Small intestine (tissue), 7 donors: ENCODE measurements around the gene ANKRD33B. TPM values are rescaled to one million over a fixed set of nuclear protein-coding genes. Genes with fewer than 3 reads are reported as not detected.

ENCODE experiments used
- DNase-seq, 2 donors: peaks; one replicate each; pipeline versions ENCODE4 v3.0.0 to v3.0.0-alpha.2; 2013
- FAIRE-seq: peaks from 2 replicates; lab custom pipeline; 2012; peaks lifted over from hg19 to GRCh38; lab: Jason Lieb, UNC
- H3K27ac ChIP-seq, 3 donors: one replicate each; pipeline ENCODE4 v1.5.1; 2013; ENCODE audit warnings: low read length in 2 of 3, mild to moderate bottlenecking in 2 of 3, control low read depth in 1 of 3, inconsistent platforms in 1 of 3, low read depth in 1 of 3, moderate library complexity in 1 of 3
- H3K27me3 ChIP-seq, 3 donors: one replicate each; pipeline ENCODE4 v1.6.1; 2013; ENCODE audit warnings: low read length in 3 of 3, inconsistent platforms in 1 of 3; ENCODE audit not compliant: control insufficient read depth in 3 of 3, insufficient read depth in 3 of 3
- H3K36me3 ChIP-seq, 3 donors: one replicate each; pipeline ENCODE4 v1.6.1; 2013; ENCODE audit warnings: low read length in 3 of 3, inconsistent platforms in 1 of 3, low read depth in 1 of 3, mild to moderate bottlenecking in 1 of 3, moderate library complexity in 1 of 3; ENCODE audit not compliant: control insufficient read depth in 3 of 3, insufficient read depth in 2 of 3
- H3K4me1 ChIP-seq, 3 donors: one replicate each; pipeline ENCODE4 v1.6.1; 2013; ENCODE audit warnings: low read length in 2 of 3, inconsistent platforms in 1 of 3, low read depth in 1 of 3, mild to moderate bottlenecking in 1 of 3, moderate library complexity in 1 of 3; ENCODE audit not compliant: control insufficient read depth in 3 of 3, insufficient read depth in 2 of 3
- H3K4me3 ChIP-seq, 3 donors: one replicate each; pipeline ENCODE4 v1.5.1; 2013; ENCODE audit warnings: low read length in 3 of 3, control low read depth in 1 of 3, inconsistent platforms in 1 of 3, low read depth in 1 of 3, mild to moderate bottlenecking in 1 of 3, moderate library complexity in 1 of 3
- H3K9me3 ChIP-seq, 2 donors: one replicate each; pipeline ENCODE4 v1.6.1; 2013; ENCODE audit warnings: low read depth in 1 of 2, low read length in 1 of 2; ENCODE audit not compliant: control insufficient read depth in 2 of 2, insufficient read depth in 1 of 2
- WGBS, 3 donors: extraction: QIAGEN DNeasy Blood & Tissue Kit; methylation state at CpG; one replicate each; pipeline ENCODE4 v1.1.7; 2013; 5-methylcytosine and 5-hydroxymethylcytosine counted together
- polyA plus RNA-seq, 4 donors: library from polyadenylated mRNA; stranded (reverse) in 3 of 4; unstranded in 1 of 4; fragments of 200-250 nt in 3 of 4; fragments of 120-200 nt in 1 of 4; gene quantifications; one replicate each; pipeline versions ENCODE4 v1.2.1 to v1.2.3, GENCODE V29; 2013
- donor health status: healthy with polysubstance abuse.
- donor health status: control.
- donor health status: control.
- donor health status: Bipolar disorder and iron deficiency.
- donor health status: healthy.

The ANKRD33B gene
- polyA plus RNA-seq, 4 donors: 0.25 to 1.0 (median 0.27) TPM; not detected in 1

GRCh38 chr5:10676224-10676623, 112.4 kb downstream of the ANKRD33B start:
- Histone ChIP-seq H3K27me3 (no peaks in the 10 kb centered on the region), H3K4me1 (no peaks in the 10 kb centered on the region), H3K9me3 (no peaks in the 10 kb centered on the region), H3K4me3 (no peak overlapping the region), H3K36me3 (peaks cover 3 to 30% (median 19%) of the 10 kb centered on the region in 3 donors), H3K27ac (no peak overlapping the region)
- FAIRE-seq (no peak), DNase-seq (no peak)
- 72 to 84% (median 81%) methylated on average over 4 of the region's 4 CpGs for WGBS, 3 donors

- peaks cover 3 to 37% (median 19%) of the 10 kb centered on the region in 3 donors for H3K36me3 ChIP-seq
Measured at GRCh38 chr5:10676946-10677345, 113.1 kb downstream of the ANKRD33B start.

GRCh38 chr5:10677533-10677932, 113.7 kb downstream of the ANKRD33B start:
- H3K27me3 ChIP-seq: no peaks in the 10 kb centered on the region
- no peak for FAIRE-seq
- WGBS, 3 donors: 93 to 98% (median 94%) methylated on average over 7 of the region's 7 CpGs
- H3K4me1 ChIP-seq: no peaks in the 10 kb centered on the region
- peaks cover 5 to 43% (median 19%) of the 10 kb centered on the region in 3 donors for H3K36me3 ChIP-seq
- H3K9me3 ChIP-seq: no peaks in the 10 kb centered on the region
- H3K27ac ChIP-seq: no peak overlapping the region
- no peak for DNase-seq
- H3K4me3 ChIP-seq: no peak overlapping the region

More at GRCh38 chr5:10676946-10677345, 113.1 kb downstream of the ANKRD33B start:
- Histone ChIP-seq H3K4me1 (no peaks in the 10 kb centered on the region), H3K27ac (no peak overlapping the region), H3K9me3 (no peaks in the 10 kb centered on the region), H3K4me3 (no peak overlapping the region), H3K27me3 (no peaks in the 10 kb centered on the region)
- no peak for FAIRE-seq
- 94 to 100% (median 94%) methylated on average over 1 of the region's 1 CpG for WGBS, 3 donors
- no peak for DNase-seq

- H3K4me1 ChIP-seq: no peaks in the 10 kb centered on the region
- FAIRE-seq (no peak), DNase-seq (no peak)
- H3K4me3 ChIP-seq: no peak overlapping the region
- H3K27ac ChIP-seq: no peak overlapping the region
- H3K36me3 ChIP-seq: peaks cover 9 to 50% (median 19%) of the 10 kb centered on the region in 3 donors
- 87 to 100% (median 96%) methylated on average over 2 of the region's 2 CpGs for WGBS, 3 donors
- no peaks in the 10 kb centered on the region for H3K27me3 ChIP-seq
- H3K9me3 ChIP-seq: no peaks in the 10 kb centered on the region
Measured at GRCh38 chr5:10678244-10678643, 114.4 kb downstream of the ANKRD33B start.

- no peak for DNase-seq
- H3K4me1 ChIP-seq: no peaks in the 10 kb centered on the region
- H3K27ac ChIP-seq: no peak overlapping the region
- no peak overlapping the region for H3K4me3 ChIP-seq
- no peaks in the 10 kb centered on the region for H3K27me3 ChIP-seq
- peaks cover 9 to 58% (median 21%) of the 10 kb centered on the region in 3 donors for H3K36me3 ChIP-seq
- FAIRE-seq: no peak
- no peaks in the 10 kb centered on the region for H3K9me3 ChIP-seq
- 91 to 98% (median 94%) methylated on average over 15 of the region's 15 CpGs for WGBS, 3 donors
Measured at GRCh38 chr5:10679336-10679988, 115.6 kb downstream of the ANKRD33B start.

GRCh38 chr5:10680876-10681481, 117.1 kb downstream of the ANKRD33B start:
- no peaks in the 10 kb centered on the region for H3K27me3 ChIP-seq
- no peak overlapping the region for H3K27ac ChIP-seq
- H3K36me3 ChIP-seq: peaks cover 9 to 63% (median 21%) of the 10 kb centered on the region in 3 donors
- 94 to 98% (median 96%) methylated on average over 16 to 17 of the region's 17 CpGs for WGBS, 3 donors
- no peaks in the 10 kb centered on the region for H3K4me1 ChIP-seq
- no peak overlapping the region for H3K4me3 ChIP-seq
- FAIRE-seq (no peak), DNase-seq (no peak)
- H3K9me3 ChIP-seq: no peaks in the 10 kb centered on the region

GRCh38 chr5:10681731-10682679, 118.1 kb downstream of the ANKRD33B start:
- Histone ChIP-seq H3K4me3 (no peak overlapping the region), H3K27me3 (no peaks in the 10 kb centered on the region), H3K36me3 (peaks cover 9 to 63% (median 21%) of the 10 kb centered on the region in 3 donors), H3K27ac (no peak overlapping the region), H3K9me3 (peaks cover 0 to 4% of the 10 kb centered on the region in 2 donors), H3K4me1 (no peaks in the 10 kb centered on the region)
- WGBS, 3 donors: 82 to 96% (median 88%) methylated on average over 22 of the region's 22 CpGs
- DNase-seq (no peak), FAIRE-seq (no peak)
